Gastrocnemius medialis (tissue), 4 donors: Measurements from ENCODE around the gene GID8. TPM values are rescaled to one million over a fixed set of nuclear protein-coding genes. Genes with fewer than 3 reads are reported as not detected.

Source experiments
- ATAC-seq, 2 donors: fragments of 150-250 bp; one replicate each; pipeline ENCODE4 v1.9.1; 2016
- DNase-seq, 2 donors: peaks; one replicate each; pipeline ENCODE4 v3.0.0-alpha.2; 2019
- H3K27ac ChIP-seq, 4 donors: fragments of 200-600 bp; sonication (generic); 1 replicate in 1 of 4; 2 replicates in 3 of 4; pipeline ENCODE4 v1.5.1; 2016 to 2018; ENCODE audit warnings: mild to moderate bottlenecking in 2 of 4, moderate library complexity in 1 of 4
- H3K27me3 ChIP-seq, 3 donors: fragments of 200-600 bp; sonication (generic) in 2 of 3; 1 replicate in 1 of 3; 2 replicates in 2 of 3; pipeline versions ENCODE4 v1.5.1 to v1.6.0; 2016 to 2019; ENCODE audit warnings: mild to moderate bottlenecking in 1 of 3, moderate library complexity in 1 of 3
- H3K36me3 ChIP-seq, 2 donors: fragments of 200-600 bp; sonication (generic) in 1 of 2; one replicate each; pipeline ENCODE4 v1.5.1; 2017 to 2018
- H3K4me1 ChIP-seq, 2 donors: fragments of 200-600 bp; sonication (generic) in 1 of 2; one replicate each; pipeline ENCODE4 v1.5.1; 2016 to 2017; ENCODE audit warnings: mild to moderate bottlenecking in 2 of 2
- H3K4me3 ChIP-seq, 4 donors: fragments of 200-600 bp; sonication (generic) in 3 of 4; 1 replicate in 1 of 4; 2 replicates in 3 of 4; pipeline ENCODE4 v1.5.1; 2016 to 2019; ENCODE audit warnings: mild to moderate bottlenecking in 2 of 4
- H3K9me3 ChIP-seq, 3 donors: fragments of 200-600 bp; sonication (generic) in 2 of 3; 1 replicate in 1 of 3; 2 replicates in 2 of 3; pipeline ENCODE4 v1.5.1; 2016 to 2019
- CTCF ChIP-seq, 5 experiments: fragments of 450-650 bp in 3 of 5; fragments of 200-600 bp in 2 of 5; sonication (generic) in 2 of 5; IDR thresholded peaks in 4 of 5; conservative IDR thresholded peaks in 1 of 5; 1 replicate in 4 of 5; 2 replicates in 1 of 5; pipeline ENCODE4 v1.5.1; 2016 to 2019; ENCODE audit warnings: antibody characterized with exemption in 5 of 5, mild to moderate bottlenecking in 3 of 5, moderate library complexity in 3 of 5
- POLR2A ChIP-seq, 2 donors: fragments of 450-650 bp; IDR thresholded peaks; one replicate each; pipeline ENCODE4 v1.6.1; 2017; ENCODE audit warnings: antibody characterized with exemption in 2 of 2, mild to moderate bottlenecking in 2 of 2, moderate library complexity in 2 of 2
- in situ Hi-C, 4 donors: fragments of 200-750 bp; cut with MboI; loops; one replicate each; pipeline versions ENCODE4 v1.15.0 to v1.8.0; 2017; ENCODE audit warnings: low sequenced_read_pairs in 4 of 4
- intact Hi-C: fragments of 100-400 bp; cut with DNase I; formaldehyde crosslinking; loops from one replicate; pipeline ENCODE4 v1.15.1; 2023; ENCODE audit warnings: low total_unique reads
- total RNA-seq, 4 donors: library from RNA; depleted of rRNA; stranded (reverse); fragments of >200 nt; gene quantifications; one replicate each; pipeline versions ENCODE4 v1.1.0 to v1.2.3, GENCODE V29; 2016

GID8 gene
- total RNA-seq, 4 donors from 2014 or later, result 12.8 to 16.2 (median 13.5) TPM

GRCh38 chr20:62977613-62978560 is 39.9 kb downstream of the GID8 start:
- intact Hi-C loops (no loop called here), in situ Hi-C loops (no loop called here)
- no peaks in the 10 kb centered on the region for H3K9me3 ChIP-seq
- H3K4me1 ChIP-seq, result no peaks in the 10 kb centered on the region
- TF ChIP-seq POLR2A (IDR thresholded peaks at IDR 0.05) (no peak), CTCF (IDR thresholded peaks at IDR 0.05 in 4 of 5, conservative IDR thresholded peaks at IDR 0.05 in 1 of 5) (no peak)
- no peak for ATAC-seq
- DNase-seq, result no peak
- no peaks in the 10 kb centered on the region for H3K36me3 ChIP-seq
- H3K27me3 ChIP-seq, result peaks cover 80 to 100% (median 93%) of the 10 kb centered on the region in 3 donors
- no peak overlapping the region for H3K4me3 ChIP-seq
- no peak overlapping the region for H3K27ac ChIP-seq

GRCh38 chr20:62978561-62978943 is 40.6 kb downstream of the GID8 start:
- no peak for TF ChIP-seq CTCF (IDR thresholded peaks at IDR 0.05 in 4 of 5, conservative IDR thresholded peaks at IDR 0.05 in 1 of 5)
- TF ChIP-seq POLR2A (IDR thresholded peaks at IDR 0.05), result no peak
- in situ Hi-C loops, result no loop called here
- Histone ChIP-seq H3K27ac (no peak overlapping the region), H3K9me3 (no peaks in the 10 kb centered on the region), H3K27me3 (peaks cover 77 to 98% (median 90%) of the 10 kb centered on the region in 3 donors), H3K36me3 (no peaks in the 10 kb centered on the region), H3K4me1 (no peaks in the 10 kb centered on the region), H3K4me3 (no peak overlapping the region)
- ATAC-seq (no peak), DNase-seq (no peak)
- intact Hi-C loops, result no loop called here

GRCh38 chr20:62979310-62979709 is 41.4 kb downstream of the GID8 start:
- ATAC-seq, result no peak
- Histone ChIP-seq H3K9me3 (no peaks in the 10 kb centered on the region), H3K4me3 (no peak overlapping the region), H3K27ac (no peak overlapping the region), H3K4me1 (no peaks in the 10 kb centered on the region), H3K36me3 (no peaks in the 10 kb centered on the region), H3K27me3 (peaks cover 70 to 94% (median 86%) of the 10 kb centered on the region in 3 donors)
- intact Hi-C loops, result no loop called here
- TF ChIP-seq POLR2A (IDR thresholded peaks at IDR 0.05) (no peak), CTCF (IDR thresholded peaks at IDR 0.05 in 4 of 5, conservative IDR thresholded peaks at IDR 0.05 in 1 of 5) (no peak)
- in situ Hi-C loops, result no loop called here
- DNase-seq, result no peak

- peaks cover 68 to 93% (median 81%) of the 10 kb centered on the region in 3 donors for H3K27me3 ChIP-seq
- no peaks in the 10 kb centered on the region for H3K4me1 ChIP-seq
- H3K9me3 ChIP-seq, result no peaks in the 10 kb centered on the region
These were observed 42.0 kb downstream of the GID8 start for GRCh38 chr20:62979876-62980373.

More at GRCh38 chr20:62979876-62980373, 42.0 kb downstream of the GID8 start:
- TF ChIP-seq POLR2A (IDR thresholded peaks at IDR 0.05) (no peak), CTCF (IDR thresholded peaks at IDR 0.05 in 4 of 5, conservative IDR thresholded peaks at IDR 0.05 in 1 of 5) (no peak)
- DNase-seq (no peak), ATAC-seq (no peak)
- no peak overlapping the region for H3K27ac ChIP-seq
- intact Hi-C loops (loop anchor here (10.0 kb wide), 1 partner anchor 1115 kb away; no protein-coding TSS in a partner anchor), in situ Hi-C loops (no loop called here)
- no peaks in the 10 kb centered on the region for H3K36me3 ChIP-seq
- no peak overlapping the region for H3K4me3 ChIP-seq
